Right forelimb (tissue), 1 donor: ENCODE data around the gene PODXL2.
"Not testable (repeated sequence)": the region's sequence is repeated elsewhere in the genome, so short reads cannot be mapped to it uniquely, and the experiment has no call there.

Experiments used
- DNase-seq: peaks from one replicate; pipeline ENCODE4 v3.0.0-alpha.2; 2018

The PODXL2 gene

GRCh38 chr3:127676921-127677351 lies 48.0 kb downstream of the PODXL2 start:
- DNase-seq = peak; percentile 32

GRCh38 chr3:127677541-127678314 lies 48.7 kb downstream of the PODXL2 start:
- DNase-seq = peak; percentile 29

- peak; percentile 37 for DNase-seq
These were observed 49.3 kb downstream of the PODXL2 start for GRCh38 chr3:127678315-127678599.

GRCh38 chr3:127678611-127679533 lies 49.9 kb downstream of the PODXL2 start:
- DNase-seq = peak; percentile 34

- peak; percentile 34 for DNase-seq
These were observed 50.7 kb downstream of the PODXL2 start for GRCh38 chr3:127679534-127680145.

GRCh38 chr3:127680146-127680661 lies 51.2 kb downstream of the PODXL2 start:
- DNase-seq = no peak

- no peak for DNase-seq
These were observed 51.8 kb downstream of the PODXL2 start for GRCh38 chr3:127680798-127681221.

- DNase-seq = not testable (repeated sequence)
These were observed 53.2 kb downstream of the PODXL2 start for GRCh38 chr3:127682175-127682554.

GRCh38 chr3:127682561-127682960 lies 53.6 kb downstream of the PODXL2 start:
- no peak for DNase-seq

- DNase-seq = peak; percentile 39
These were observed 56.1 kb downstream of the PODXL2 start for GRCh38 chr3:127684871-127685707.

GRCh38 chr3:127685708-127686511 lies 56.9 kb downstream of the PODXL2 start:
- DNase-seq = no peak

GRCh38 chr3:127686512-127686894 lies 57.5 kb downstream of the PODXL2 start:
- no peak for DNase-seq

- no peak for DNase-seq
These were observed 58.3 kb downstream of the PODXL2 start for GRCh38 chr3:127687228-127687737.

GRCh38 chr3:127688022-127688415 lies 59.0 kb downstream of the PODXL2 start:
- no peak for DNase-seq

GRCh38 chr3:127688416-127689265 lies 59.7 kb downstream of the PODXL2 start:
- DNase-seq = peak; percentile 76

GRCh38 chr3:127689266-127689860 lies 60.4 kb downstream of the PODXL2 start:
- DNase-seq = peak; percentile 39

- DNase-seq = no peak
These were observed 61.1 kb downstream of the PODXL2 start for GRCh38 chr3:127690106-127690505.

- DNase-seq = no peak
These were observed 62.0 kb downstream of the PODXL2 start for GRCh38 chr3:127690823-127691452.

GRCh38 chr3:127691489-127691888 lies 62.5 kb downstream of the PODXL2 start:
- DNase-seq = no peak
